ENCODE results near the gene CASTOR2.
"Not testable (repeated sequence)": the region's sequence is repeated elsewhere in the genome, so short reads cannot be mapped to it uniquely, and the experiment has no call there.

DNA sequence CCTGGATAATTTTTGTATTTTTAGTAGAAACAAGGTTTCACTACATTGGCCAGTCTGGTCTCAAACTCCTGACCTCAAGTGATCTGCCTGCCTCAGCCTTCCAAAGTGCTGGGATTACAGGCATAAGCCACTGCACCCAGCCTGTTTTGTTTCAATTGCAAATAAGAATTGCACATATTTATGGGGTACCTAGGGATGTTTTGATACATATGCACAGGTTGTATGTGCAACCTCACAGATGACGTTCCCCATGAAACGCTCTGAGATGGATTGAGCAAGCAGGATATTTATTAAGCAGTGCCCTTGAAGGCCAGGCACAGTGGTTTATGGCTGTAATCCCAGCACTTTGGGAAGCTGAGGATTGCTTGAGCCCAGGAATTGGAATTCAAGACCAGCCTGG, 25.1 kb upstream of the CASTOR2 start:
- TF ChIP-seq CTCF (IDR thresholded peaks at IDR 0.05); ZFX (IDR thresholded peaks at IDR 0.05; ENCODE audit: borderline replicate concordance): not testable (repeated sequence)
